Stimulated activated CD8-positive, alpha-beta memory T cell treated with anti-CD3 and anti-CD28 coated beads, Interleukin-7, amount 100 ng/mL, for 4 hours (primary cell): ENCODE measurements around the gene ITGB1BP1.
A peak's percentile ranks its signal among the peaks of the same experiment; 100 is the strongest.

Source experiments
- DNase-seq, 2 donors: peaks; one replicate each; pipeline ENCODE4 v3.0.0-alpha.2; 2020; ENCODE audit warnings: low read depth in 2 of 2

ITGB1BP1 gene

DNA sequence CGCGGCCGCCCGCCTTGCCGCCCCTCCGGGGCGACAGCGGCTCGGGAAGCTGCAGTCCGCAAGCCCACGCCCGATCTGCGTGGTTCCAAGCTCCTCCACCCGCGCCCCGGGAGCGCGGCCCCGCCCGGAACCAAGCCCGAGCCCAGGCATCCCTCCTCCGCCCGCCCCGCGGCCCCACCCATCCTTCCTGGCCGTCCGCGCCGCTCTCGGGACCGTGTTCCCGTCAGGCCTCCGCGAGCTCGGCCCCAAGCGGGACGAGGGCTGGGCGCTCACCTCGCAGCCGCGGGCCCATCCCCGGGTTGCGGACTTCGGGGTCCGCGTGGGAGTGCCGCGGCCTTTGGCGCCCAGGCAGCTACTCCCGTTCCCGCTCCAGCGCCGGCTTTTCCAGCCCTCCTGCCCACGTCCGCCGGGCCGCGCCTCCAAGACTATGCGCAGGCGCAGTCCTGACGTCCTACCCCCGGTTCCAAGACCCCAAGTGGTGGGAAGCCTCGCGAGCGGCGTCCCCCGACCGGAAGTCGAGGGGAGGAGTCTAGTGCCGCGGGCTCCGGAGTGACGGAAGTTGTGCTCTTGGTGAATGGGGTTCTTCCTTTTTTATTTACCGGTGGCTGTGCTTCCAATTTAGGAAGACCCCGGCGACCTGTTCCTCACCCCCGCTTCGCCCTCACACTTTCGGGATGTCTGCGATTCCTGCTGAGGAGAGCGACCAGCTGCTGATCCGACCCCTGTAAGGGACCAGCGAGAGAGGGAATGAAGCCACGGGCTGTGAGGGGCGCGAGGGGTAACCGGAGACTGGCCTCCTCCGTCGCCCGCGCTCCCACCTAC is at the start of gene ITGB1BP1, which contains the start of gene CPSF3:
Gene ITGB1BP1 (minus strand): TSS at position 429 of the 822 bp plus-strand sequence. CDS start 4,831 bp downstream, outside the sequence.
Gene CPSF3 (plus strand): TSS at position 555 of the 822 bp plus-strand sequence. CDS start 120 bp downstream, at position 675.
- DNase-seq, result peak; percentile 93 to 97

DNA sequence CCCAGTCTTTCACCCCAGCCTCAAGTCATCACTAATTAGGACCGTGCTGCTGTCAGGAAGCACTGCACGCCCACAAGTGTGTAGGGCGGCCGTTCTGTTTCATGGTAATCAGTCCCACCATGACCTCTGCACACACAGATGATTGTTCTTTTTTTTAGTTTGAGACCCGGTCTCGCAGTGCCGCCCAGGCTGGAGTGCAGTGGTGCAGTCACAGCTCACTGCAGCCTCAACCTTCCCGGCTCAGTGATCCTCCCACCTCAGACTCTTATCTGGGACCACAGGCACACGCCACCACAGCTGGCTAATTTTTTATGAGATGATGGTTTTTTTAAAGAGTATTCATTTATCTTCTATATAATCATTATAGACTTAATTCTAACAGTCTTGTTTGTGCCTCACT is 49.2 kb upstream of the ITGB1BP1 start:
- no peak for DNase-seq

DNA sequence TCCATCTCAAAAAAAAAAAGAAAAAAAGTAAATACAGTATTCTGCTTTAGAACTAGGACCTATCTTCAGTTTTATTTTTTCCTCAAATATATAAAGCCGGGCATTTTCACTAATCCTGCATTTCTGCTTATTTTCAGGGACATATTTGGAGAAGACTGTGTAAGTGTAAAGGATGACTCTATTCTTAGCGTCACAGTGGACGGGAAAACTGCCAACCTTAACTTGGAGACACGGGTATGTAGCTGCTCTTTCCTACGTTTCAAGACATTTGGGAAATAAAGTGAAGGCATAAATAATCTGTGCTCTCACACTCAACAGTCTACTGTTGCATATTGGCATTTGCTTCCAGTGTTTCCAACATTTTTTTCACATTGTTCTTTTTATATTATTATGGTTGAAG is 47.9 kb upstream of the ITGB1BP1 start:
- DNase-seq, result no peak

DNA sequence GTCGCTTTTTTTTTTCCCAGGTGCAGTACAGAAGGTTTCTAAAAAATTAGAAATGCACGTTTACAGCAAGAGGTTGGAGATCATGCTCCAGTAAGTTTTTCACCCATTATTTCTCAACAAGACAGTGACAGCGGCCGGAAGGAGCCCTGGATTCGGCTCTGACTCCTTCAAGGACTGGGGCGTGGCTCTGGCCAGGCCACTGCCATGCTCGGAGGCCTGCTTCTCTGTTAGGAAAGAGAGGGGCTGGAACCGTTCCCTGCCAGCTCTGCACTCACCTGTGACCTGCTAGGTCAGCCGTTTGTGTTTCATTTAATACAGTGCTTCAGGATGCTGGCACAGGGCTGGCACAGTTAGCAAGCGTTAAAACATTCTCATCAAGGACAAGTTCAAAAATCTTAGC is 44.4 kb upstream of the ITGB1BP1 start:
- no peak for DNase-seq

DNA sequence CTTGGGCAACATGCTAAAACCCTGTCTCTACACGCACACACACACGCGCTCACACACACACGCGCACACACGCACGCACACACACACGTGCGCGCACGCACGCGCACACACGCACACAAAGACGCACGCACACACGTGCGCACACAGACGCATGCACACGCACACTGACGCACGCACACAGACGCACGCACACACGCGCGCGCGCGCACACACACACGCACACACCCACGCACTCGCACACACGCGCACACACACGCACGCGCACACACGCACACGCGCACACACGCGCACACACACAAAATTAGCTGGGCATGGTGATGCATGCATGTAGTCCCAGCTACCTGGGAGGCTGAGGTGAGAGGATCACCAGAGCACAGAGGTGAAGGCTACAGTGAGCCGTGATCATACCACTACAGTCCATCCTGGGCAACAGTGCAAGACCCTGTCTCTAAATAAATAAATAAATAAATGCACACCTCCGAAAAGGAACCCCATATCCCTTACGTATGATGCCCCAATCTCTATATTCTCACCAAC is 42.9 kb upstream of the ITGB1BP1 start:
- no peak for DNase-seq

GRCh38 chr2:9465170-9465569 is 41.8 kb upstream of the ITGB1BP1 start:
- DNase-seq, result no peak

DNA sequence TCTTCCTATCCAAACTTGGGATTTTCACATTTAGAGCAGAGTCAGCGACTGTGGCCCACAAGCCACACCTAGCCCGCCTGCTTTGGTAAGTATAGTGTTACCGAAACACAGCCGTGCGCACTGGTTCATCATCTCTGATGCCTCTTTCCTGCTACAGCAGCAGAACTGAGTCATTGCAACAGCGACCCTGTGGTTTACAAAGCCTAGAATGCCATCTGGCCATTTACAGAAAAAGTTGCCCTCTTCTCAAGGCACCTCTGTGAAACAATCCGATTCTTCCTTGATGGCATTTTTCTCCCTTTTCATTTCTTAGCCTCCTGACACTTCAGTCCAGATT is 40.3 kb upstream of the ITGB1BP1 start:
- DNase-seq, result no peak

- DNase-seq, result no peak
These were observed 39.8 kb upstream of the ITGB1BP1 start for GRCh38 chr2:9462886-9463697.

GRCh38 chr2:9462313-9462712 is 39.0 kb upstream of the ITGB1BP1 start:
- DNase-seq, result no peak

- no peak for DNase-seq
These were observed 37.8 kb upstream of the ITGB1BP1 start for GRCh38 chr2:9461079-9461478.

DNA sequence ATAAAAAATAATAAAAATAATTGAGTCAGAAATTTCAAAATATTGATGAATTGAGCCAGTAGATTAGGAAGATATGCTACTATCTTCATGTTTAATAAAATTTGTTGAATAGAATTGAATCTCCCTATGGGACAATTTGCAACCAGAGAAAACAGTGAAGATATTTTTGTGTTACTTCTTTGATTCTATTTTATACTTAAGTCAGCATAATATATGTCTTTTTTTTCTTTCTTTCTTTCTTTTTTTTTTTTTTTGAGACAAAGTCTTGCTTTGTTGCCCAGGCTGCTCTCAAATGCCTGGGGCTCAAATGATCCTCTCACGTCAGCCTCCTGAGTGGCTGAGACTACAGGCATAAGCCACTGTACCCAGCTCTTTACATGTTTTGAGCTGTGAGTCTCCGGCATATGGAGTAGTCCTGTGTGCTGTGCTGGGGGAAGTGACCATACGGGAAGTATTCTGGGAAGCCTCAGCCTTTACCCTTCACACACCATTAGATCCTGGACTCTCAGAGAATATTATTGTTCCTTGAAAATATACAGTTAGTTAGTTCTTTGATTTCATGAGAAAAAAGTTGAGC is 37.2 kb upstream of the ITGB1BP1 start:
- DNase-seq, result no peak

- no peak for DNase-seq
These were observed 27.9 kb upstream of the ITGB1BP1 start for GRCh38 chr2:9451231-9451630.

GRCh38 chr2:9445089-9445488 is 21.8 kb upstream of the ITGB1BP1 start:
- DNase-seq, result no peak

- no peak for DNase-seq
These were observed 20.2 kb upstream of the ITGB1BP1 start for GRCh38 chr2:9443526-9443925.

DNA sequence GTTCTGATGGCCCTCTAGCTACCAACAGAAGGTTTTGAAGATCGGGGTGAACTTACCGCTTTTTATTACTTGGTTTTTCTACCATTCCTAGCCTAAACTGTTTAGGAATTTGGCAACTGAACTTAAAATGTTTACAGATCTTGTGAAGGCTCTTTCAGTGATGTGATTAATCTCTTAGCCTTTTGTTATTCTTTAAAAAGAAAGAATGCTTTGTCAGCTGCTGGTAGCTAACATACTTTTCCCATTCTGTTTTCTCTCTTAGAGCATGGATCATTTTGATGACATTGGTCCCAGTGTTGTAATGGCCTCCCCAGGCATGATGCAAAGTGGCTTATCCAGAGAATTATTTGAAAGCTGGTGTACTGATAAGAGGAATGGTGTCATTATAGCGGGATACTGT is 18.2 kb upstream of the ITGB1BP1 start:
- no peak for DNase-seq

DNA sequence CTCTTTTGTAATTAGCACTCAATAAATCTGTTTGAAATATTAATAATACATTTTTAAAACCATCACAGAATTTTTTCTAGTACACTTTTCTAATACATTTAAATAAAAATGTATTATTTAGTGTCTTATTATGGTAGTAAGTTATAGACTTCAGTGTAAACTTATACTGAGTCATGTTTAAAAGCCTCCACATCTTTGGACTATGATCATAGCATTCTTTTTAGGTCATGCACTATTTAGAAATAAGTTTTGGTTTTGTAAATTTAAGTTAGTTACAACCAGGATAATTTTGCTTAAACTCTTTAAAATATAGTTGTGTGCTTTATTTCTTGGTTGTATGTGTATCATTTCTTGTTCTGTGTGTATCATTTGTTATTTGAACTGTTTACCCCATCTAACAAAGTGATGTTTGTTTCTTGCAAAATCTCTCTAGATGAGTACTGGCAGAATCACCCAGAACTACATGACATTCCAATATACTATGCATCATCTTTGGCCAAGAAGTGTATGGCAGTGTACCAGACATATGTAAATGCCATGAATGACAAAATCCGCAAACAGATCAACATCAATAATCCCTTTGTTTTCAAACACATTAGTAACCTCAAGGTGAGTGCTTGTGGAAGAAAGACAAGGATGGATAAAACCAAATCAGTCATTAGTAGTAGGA is 16.9 kb upstream of the ITGB1BP1 start:
- DNase-seq, result no peak

DNA sequence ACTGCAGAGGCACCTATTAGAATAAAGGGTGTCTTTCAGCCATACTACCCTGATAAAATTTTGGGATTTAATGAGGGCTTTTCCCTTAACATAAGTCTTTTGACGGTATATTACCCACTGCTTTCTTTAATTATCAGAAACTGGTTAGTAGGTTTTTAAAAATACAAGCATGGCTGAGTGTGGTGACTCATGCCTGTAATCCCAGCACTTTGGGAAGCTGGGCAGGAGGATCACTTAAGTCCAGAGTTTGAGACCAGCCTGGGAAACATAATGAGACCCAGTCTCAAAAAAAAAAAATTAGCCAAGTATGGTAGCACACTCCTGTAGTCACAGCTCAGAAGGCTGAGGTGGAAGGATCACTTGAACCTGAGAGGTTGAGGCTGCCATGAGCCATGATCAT is 16.2 kb upstream of the ITGB1BP1 start:
- no peak for DNase-seq

- DNase-seq, result no peak
These were observed 11.2 kb upstream of the ITGB1BP1 start for GRCh38 chr2:9434489-9434888.

- no peak for DNase-seq
These were observed 7.3 kb upstream of the ITGB1BP1 start for GRCh38 chr2:9430316-9431293.

GRCh38 chr2:9428965-9429577 is 5.7 kb upstream of the ITGB1BP1 start:
- no peak for DNase-seq
